NCI-H1048 (cell line): ENCODE results near the gene LRRC66.

Experiments
- DNase-seq: peaks from one replicate; lab custom pipeline; 2025; lab: John Stamatoyannopoulos, UW

The LRRC66 gene

GRCh38 chr4:52014903-52015302 lies 5.3 kb downstream of the LRRC66 start:
- no peak for DNase-seq

- DNase-seq = no peak
These were observed 7.5 kb downstream of the LRRC66 start for GRCh38 chr4:52012651-52013050.

GRCh38 chr4:52010986-52011385 lies 9.2 kb downstream of the LRRC66 start:
- DNase-seq = no peak

GRCh38 chr4:52006887-52007286 lies 13.3 kb downstream of the LRRC66 start:
- no peak for DNase-seq

GRCh38 chr4:52005604-52006273 lies 14.4 kb downstream of the LRRC66 start:
- DNase-seq = no peak

DNA sequence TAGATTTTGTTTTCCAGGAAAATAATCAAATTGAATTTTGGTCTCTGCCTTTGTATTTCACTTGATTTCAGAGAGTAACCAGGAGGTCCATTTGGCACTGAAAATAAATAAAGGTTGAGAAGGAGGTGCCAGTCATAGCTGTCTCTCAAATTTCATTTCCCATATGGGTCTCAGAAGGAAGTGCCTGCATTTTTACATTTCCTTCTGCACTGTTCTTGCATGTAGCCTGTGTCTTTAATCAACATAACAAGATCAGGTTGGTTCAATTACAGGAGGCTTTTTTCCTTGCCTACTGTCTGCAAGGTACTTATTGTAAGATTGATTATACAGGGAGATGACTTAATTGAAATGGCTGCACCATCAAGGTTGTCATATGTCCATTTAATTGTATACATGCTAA lies 15.7 kb downstream of the LRRC66 start:
- no peak for DNase-seq

GRCh38 chr4:52001616-52002015 lies 18.5 kb downstream of the LRRC66 start:
- no peak for DNase-seq

GRCh38 chr4:51999250-51999649 lies 20.9 kb downstream of the LRRC66 start:
- no peak for DNase-seq

DNA sequence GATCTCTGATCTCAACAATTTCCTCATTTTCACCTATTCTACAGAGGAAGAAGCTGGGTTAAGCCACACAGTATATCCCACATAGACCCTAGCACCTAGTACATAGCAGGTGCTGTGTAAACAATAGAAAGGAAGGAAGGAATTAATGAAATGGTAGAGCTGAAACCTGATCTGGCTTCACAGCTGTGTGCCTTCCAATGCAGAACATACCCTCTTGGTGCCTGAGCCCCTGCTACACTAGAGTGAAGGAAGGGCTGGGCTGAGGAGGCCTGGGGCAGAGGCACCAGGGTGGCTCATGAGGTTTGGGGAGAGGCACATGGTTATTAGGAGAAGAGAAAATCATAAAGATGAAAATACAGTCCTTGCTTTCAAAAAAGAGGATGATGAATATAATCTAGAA lies 21.3 kb downstream of the LRRC66 start:
- DNase-seq = no peak

DNA sequence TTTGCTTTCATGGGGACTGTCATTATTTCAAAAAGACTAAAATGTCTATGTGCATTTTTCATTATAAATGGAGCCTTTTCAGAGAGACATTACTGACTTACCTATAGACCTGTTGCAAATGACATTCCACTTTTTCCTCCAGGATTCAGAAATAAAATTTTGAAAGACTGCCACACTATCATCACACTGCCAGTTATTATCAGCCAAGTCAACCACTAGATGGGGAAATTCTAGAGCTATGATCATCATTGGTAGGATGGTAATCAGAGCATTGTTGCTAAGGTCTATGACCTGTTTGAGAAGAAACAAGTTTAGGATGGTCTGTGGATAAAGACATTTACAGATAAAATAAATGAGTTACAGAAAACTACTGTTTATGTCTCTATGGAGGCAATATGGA lies 22.5 kb downstream of the LRRC66 start:
- DNase-seq = no peak

- no peak for DNase-seq
These were observed 24.4 kb downstream of the LRRC66 start for GRCh38 chr4:51995647-51996220.

- DNase-seq = no peak
These were observed 54.3 kb downstream of the LRRC66 start for GRCh38 chr4:51965862-51966261.

DNA sequence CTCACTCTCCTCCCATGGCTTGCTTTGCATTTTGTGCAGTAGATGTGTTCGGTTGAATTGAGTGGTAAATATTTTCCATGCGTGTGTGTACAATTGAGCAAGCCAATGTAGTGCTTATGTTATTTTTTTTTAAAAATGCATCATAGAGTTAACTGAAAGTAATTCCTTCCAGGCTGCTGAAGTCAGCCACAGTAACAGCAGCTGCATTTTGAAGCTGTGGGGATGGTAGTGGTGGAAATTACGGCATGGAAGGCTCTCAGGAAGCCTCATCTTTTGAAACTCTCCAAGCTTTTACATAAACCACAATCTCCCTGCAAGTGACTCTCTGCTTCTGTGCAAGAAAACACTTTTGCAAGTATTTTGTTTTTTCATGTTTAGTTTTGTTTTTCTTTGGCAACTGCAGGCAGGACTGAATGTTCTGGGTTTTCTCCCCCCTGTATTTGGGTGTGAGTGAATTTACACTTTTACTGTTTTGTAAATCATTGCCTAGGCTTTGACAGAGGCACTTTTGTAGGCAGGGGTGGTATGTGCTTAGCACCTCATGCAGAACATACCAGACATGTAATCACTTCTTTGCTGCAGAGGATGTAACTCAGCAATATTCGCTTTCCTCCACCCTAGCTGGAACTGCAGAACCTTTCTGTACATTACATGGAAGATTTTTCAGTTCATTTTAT lies 56.2 kb downstream of the LRRC66 start:
- no peak for DNase-seq

GRCh38 chr4:51960486-51960885 lies 59.7 kb downstream of the LRRC66 start:
- DNase-seq = peak; percentile 31

GRCh38 chr4:51958199-51958968 lies 61.8 kb downstream of the LRRC66 start:
- no peak for DNase-seq
